Measurements from ENCODE around the gene TDRD7. TPM values are rescaled to one million over a fixed set of nuclear protein-coding genes. Genes with fewer than 3 reads are reported as not detected.

TDRD7 gene
- total and polyA plus RNA-seq, 9 donors, result 7.4 to 15.6 (median 9.8) TPM

GRCh38 chr9:97534185-97534584 lies 122.3 kb downstream of the TDRD7 start:
- H3K9me3 ChIP-seq, result no peaks in the 10 kb centered on the region
- H3K4me3 ChIP-seq, result no peak overlapping the region
- peak overlapping the region in 1 of 2 donors; percentile 72 for H3K27ac ChIP-seq
- intact Hi-C loops (cut with DNase I), result no loop called here
- H3K36me3 ChIP-seq, result no peaks in the 10 kb centered on the region
- 93 to 97% (median 95%) methylated on average over 3 of the region's 3 CpGs for WGBS, 3 donors
- DNase-seq, result no peak
- no peak for TF ChIP-seq POLR2A (IDR thresholded peaks at IDR 0.05)
- TF ChIP-seq EP300 (IDR thresholded peaks at IDR 0.05), result no peak
- TF ChIP-seq CTCF (IDR thresholded peaks at IDR 0.05), result no peak
- no peaks in the 10 kb centered on the region for H3K27me3 ChIP-seq
- H3K4me1 ChIP-seq (ENCODE audit: insufficient read depth), result peaks cover 27% of the 10 kb centered on the region

- intact Hi-C loops (cut with DNase I), result no loop called here
- WGBS, 3 donors, result 94 to 96% (median 95%) methylated on average over 10 of the region's 10 CpGs
- peaks cover 24% of the 10 kb centered on the region for H3K4me1 ChIP-seq (ENCODE audit: insufficient read depth)
- no peak for DNase-seq
- H3K4me3 ChIP-seq, result no peak overlapping the region
- H3K27me3 ChIP-seq, result no peaks in the 10 kb centered on the region
- H3K9me3 ChIP-seq, result no peaks in the 10 kb centered on the region
- H3K27ac ChIP-seq, result peak overlapping the region in 1 of 2 donors; percentile 72
- no peaks in the 10 kb centered on the region for H3K36me3 ChIP-seq
- TF ChIP-seq POLR2A (IDR thresholded peaks at IDR 0.05) (no peak), EP300 (IDR thresholded peaks at IDR 0.05) (no peak), CTCF (IDR thresholded peaks at IDR 0.05) (no peak)
These were observed 123.2 kb downstream of the TDRD7 start for GRCh38 chr9:97534961-97535594.

- Histone ChIP-seq H3K4me1 (ENCODE audit: insufficient read depth) (peaks cover 26% of the 10 kb centered on the region), H3K9me3 (no peaks in the 10 kb centered on the region), H3K4me3 (no peak overlapping the region), H3K36me3 (no peaks in the 10 kb centered on the region), H3K27me3 (no peaks in the 10 kb centered on the region), H3K27ac (peak overlapping the region; percentile 61 to 72)
- TF ChIP-seq EP300 (IDR thresholded peaks at IDR 0.05) (no peak), CTCF (IDR thresholded peaks at IDR 0.05) (no peak), POLR2A (IDR thresholded peaks at IDR 0.05) (no peak)
- WGBS, 3 donors, result 65 to 76% (median 69%) methylated on average over 5 of the region's 5 CpGs
- peak in 1 of 5 donors; percentile 44 for DNase-seq
- intact Hi-C loops (cut with DNase I), result no loop called here
These were observed 123.9 kb downstream of the TDRD7 start for GRCh38 chr9:97535771-97536170.

- intact Hi-C loops (cut with DNase I), result no loop called here
- 46 to 50% (median 49%) methylated on average over 9 of the region's 9 CpGs for WGBS, 3 donors
- DNase-seq, result peak in 2 of 5 donors; percentile 63
- H3K4me1 ChIP-seq (ENCODE audit: insufficient read depth), result peaks cover 21% of the 10 kb centered on the region
- no peaks in the 10 kb centered on the region for H3K36me3 ChIP-seq
- H3K9me3 ChIP-seq, result no peaks in the 10 kb centered on the region
- TF ChIP-seq EP300 (IDR thresholded peaks at IDR 0.05), result no peak
- no peak for TF ChIP-seq CTCF (IDR thresholded peaks at IDR 0.05)
- TF ChIP-seq POLR2A (IDR thresholded peaks at IDR 0.05), result no peak
- H3K27me3 ChIP-seq, result no peaks in the 10 kb centered on the region
- H3K27ac ChIP-seq, result peak overlapping the region; percentile 61 to 72
- H3K4me3 ChIP-seq, result no peak overlapping the region
These were observed 124.6 kb downstream of the TDRD7 start for GRCh38 chr9:97536480-97536879.
